DOHH2 (cell line): ENCODE measurements around the gene PEPD.

ENCODE experiments used
- H3F3A ChIP-seq: fragments of 200-600 bp; sonication (generic), shearing (Covaris generic); 2 replicates; pipeline ENCODE4 v1.6.0; 2016; ENCODE audit warnings: antibody characterized with exemption, mild to moderate bottlenecking; ENCODE audit not compliant: control insufficient read depth, insufficient read depth
- H3K27ac ChIP-seq: fragments of 200-600 bp; sonication (generic); 2 replicates; pipeline ENCODE4 v1.5.1; 2014; ENCODE audit warnings: low read depth, mild to moderate bottlenecking, low read length, moderate library complexity
- H3K27me3 ChIP-seq: fragments of 200-600 bp; sonication (generic); 2 replicates; pipeline ENCODE4 v1.6.1; 2014; ENCODE audit warnings: mild to moderate bottlenecking, low read length, mixed read lengths; ENCODE audit not compliant: control insufficient read depth
- H3K36me3 ChIP-seq: fragments of 200-600 bp; sonication (generic); 2 replicates; pipeline ENCODE4 v1.6.1; 2014; ENCODE audit warnings: mild to moderate bottlenecking, low read length, moderate library complexity, mixed read lengths; ENCODE audit not compliant: control insufficient read depth
- H3K4me1 ChIP-seq: fragments of 200-600 bp; sonication (generic); 2 replicates; pipeline ENCODE4 v1.6.1; 2014; ENCODE audit warnings: mild to moderate bottlenecking, low read length, mixed read lengths; ENCODE audit not compliant: control insufficient read depth
- H3K4me2 ChIP-seq: fragments of 200-600 bp; sonication (generic); 2 replicates; pipeline ENCODE4 v1.6.0; 2014; ENCODE audit warnings: mild to moderate bottlenecking, low read length, moderate library complexity
- H3K4me3 ChIP-seq: fragments of 200-600 bp; sonication (generic); 2 replicates; pipeline ENCODE4 v1.5.1; 2014; ENCODE audit warnings: mild to moderate bottlenecking, low read length, mixed read lengths
- H3K79me2 ChIP-seq: fragments of 200-600 bp; sonication (generic); 2 replicates; pipeline ENCODE4 v1.6.1; 2014; ENCODE audit warnings: mild to moderate bottlenecking, low read length, mixed read lengths; ENCODE audit not compliant: control insufficient read depth
- H3K9me2 ChIP-seq: fragments of 200-600 bp; sonication (generic); replicated peaks from 2 replicates; pipeline ENCODE4 v1.6.1; 2014; ENCODE audit warnings: mild to moderate bottlenecking, low read length, mixed read lengths; ENCODE audit not compliant: control insufficient read depth
- H3K9me3 ChIP-seq: fragments of 200-600 bp; sonication (generic); 2 replicates; pipeline ENCODE4 v1.6.1; 2014; ENCODE audit warnings: antibody characterized with exemption, low read length, mixed read lengths; ENCODE audit not compliant: control insufficient read depth, insufficient read depth
- H4K20me1 ChIP-seq: fragments of 200-600 bp; sonication (generic); 2 replicates; pipeline ENCODE4 v1.6.0; 2014; ENCODE audit warnings: low read depth, mild to moderate bottlenecking, antibody characterized with exemption, low read length, moderate library complexity; ENCODE audit not compliant: control insufficient read depth, insufficient read depth
- CTCF ChIP-seq: fragments of 200-600 bp; sonication (generic); IDR thresholded peaks from one replicate; pipeline ENCODE4 v1.5.1; 2014; ENCODE audit warnings: antibody characterized with exemption, mild to moderate bottlenecking, low read depth, low read length; ENCODE audit not compliant: poor library complexity, severe bottlenecking
- EZH2phosphoT487 ChIP-seq: fragments of 200-600 bp; sonication (generic); IDR thresholded peaks from 2 replicates; pipeline ENCODE4 v1.6.1; 2017; ENCODE audit warnings: borderline replicate concordance, mild to moderate bottlenecking, antibody characterized with exemption, low read length, moderate library complexity, mixed read lengths

PEPD gene

DNA sequence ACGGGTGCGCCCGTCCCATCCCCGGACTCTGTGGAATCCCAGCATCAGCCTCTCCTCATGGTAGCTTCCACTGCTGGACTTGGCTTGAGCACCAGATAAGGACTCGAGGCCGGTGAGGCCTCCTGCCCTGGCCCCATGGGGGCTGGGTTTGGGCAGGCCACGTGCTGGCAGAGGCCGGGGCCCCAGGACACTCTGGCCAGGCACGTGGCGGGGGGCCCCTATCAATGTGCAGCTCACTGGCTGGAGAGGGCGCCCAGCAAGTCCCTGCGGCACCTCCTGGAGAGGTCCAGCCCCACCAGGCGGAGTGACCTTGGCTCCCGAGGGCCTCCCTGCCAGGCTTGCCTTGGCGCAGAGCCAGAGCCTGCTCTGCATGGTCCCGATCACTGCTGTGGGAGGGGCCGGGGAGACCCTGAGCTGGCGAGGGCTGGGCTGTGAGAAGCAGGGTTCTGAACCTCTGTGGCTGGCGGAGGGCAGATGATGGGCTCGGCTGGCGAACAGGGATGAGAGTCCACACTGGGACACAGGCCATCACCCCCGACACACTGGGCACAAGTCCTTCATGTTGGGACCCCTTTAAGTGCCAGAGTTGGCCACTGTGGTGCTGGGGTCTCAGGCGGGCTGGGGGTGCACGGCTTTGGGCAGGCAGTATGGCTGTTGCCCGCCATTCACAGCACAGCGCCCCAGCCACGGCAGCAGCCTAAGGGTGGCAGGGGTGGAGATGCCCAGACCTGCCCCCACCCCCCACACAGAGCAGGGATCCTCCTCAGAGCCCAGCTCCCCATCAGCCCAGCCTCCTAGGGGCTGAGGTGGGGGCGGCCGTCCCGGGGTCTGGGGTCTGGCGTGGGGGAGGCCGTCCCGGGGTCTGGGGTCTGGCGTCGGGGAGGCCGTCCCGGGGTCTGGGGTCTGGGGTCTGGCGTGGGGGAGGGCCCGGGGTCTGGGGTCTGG, 129.0 kb downstream of the PEPD start:
- Histone ChIP-seq H3K4me2 (no peak overlapping the region), H3K27ac (no peak overlapping the region), H4K20me1 (no peaks in the 10 kb centered on the region)

DNA sequence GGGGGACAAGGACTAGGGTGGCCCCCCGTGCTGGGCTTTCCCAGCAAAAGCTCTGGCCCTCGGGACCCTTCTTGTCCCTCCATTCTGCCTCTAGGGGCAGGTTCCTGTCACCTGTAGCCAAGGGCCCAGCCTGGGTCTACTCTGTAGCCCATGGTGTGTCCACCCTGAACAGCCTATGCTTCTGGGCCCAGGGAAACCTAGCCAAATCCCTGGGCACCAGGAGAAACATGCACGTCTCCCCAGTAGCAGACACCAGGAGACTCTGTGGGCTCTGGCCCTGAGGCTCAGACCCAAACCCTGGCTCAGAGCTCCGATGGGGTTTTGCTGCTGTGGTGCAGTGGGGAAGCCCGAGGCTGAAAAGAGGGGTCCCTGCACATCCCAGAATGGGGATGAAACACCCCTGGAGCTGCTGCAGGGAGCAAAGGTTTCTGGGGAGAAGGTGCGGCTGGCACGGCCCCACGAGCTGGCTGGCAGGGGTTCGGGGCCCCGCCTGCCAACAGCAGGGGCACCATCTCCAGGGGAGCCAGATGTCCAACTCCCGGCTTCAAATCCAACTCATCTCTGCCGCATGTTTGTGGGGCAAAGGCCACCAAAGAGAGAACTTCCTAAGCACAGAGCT, 129.9 kb downstream of the PEPD start:
- no peaks in the 10 kb centered on the region for H4K20me1 ChIP-seq
- no peaks in the 10 kb centered on the region for H3K9me3 ChIP-seq
- peaks cover 6% of the 10 kb centered on the region; the same call in 1 of the 2 replicates for H3K79me2 ChIP-seq
- no peaks in the 10 kb centered on the region for H3F3A ChIP-seq
- no peak overlapping the region for H3K27ac ChIP-seq
- no peaks in the 10 kb centered on the region for H3K36me3 ChIP-seq
- no peaks in the 10 kb centered on the region for H3K27me3 ChIP-seq
- H3K4me2 ChIP-seq, result no peak overlapping the region
- no peaks in the 10 kb centered on the region for H3K4me1 ChIP-seq
- no peak overlapping the region for H3K4me3 ChIP-seq
- no peak for TF ChIP-seq CTCF
- no peak for TF ChIP-seq EZH2phosphoT487
- no peaks in the 10 kb centered on the region for H3K9me2 ChIP-seq

More for the DNA sequence above, 129.0 kb downstream of the PEPD start:
- no peaks in the 10 kb centered on the region for H3F3A ChIP-seq
- no peaks in the 10 kb centered on the region for H3K36me3 ChIP-seq
- no peaks in the 10 kb centered on the region for H3K9me3 ChIP-seq
- H3K27me3 ChIP-seq, result no peaks in the 10 kb centered on the region
- TF ChIP-seq CTCF, result no peak
- TF ChIP-seq EZH2phosphoT487, result no peak
- no peaks in the 10 kb centered on the region for H3K9me2 ChIP-seq
- H3K4me3 ChIP-seq, result no peak overlapping the region
- no peaks in the 10 kb centered on the region for H3K79me2 ChIP-seq
- no peaks in the 10 kb centered on the region for H3K4me1 ChIP-seq

DNA sequence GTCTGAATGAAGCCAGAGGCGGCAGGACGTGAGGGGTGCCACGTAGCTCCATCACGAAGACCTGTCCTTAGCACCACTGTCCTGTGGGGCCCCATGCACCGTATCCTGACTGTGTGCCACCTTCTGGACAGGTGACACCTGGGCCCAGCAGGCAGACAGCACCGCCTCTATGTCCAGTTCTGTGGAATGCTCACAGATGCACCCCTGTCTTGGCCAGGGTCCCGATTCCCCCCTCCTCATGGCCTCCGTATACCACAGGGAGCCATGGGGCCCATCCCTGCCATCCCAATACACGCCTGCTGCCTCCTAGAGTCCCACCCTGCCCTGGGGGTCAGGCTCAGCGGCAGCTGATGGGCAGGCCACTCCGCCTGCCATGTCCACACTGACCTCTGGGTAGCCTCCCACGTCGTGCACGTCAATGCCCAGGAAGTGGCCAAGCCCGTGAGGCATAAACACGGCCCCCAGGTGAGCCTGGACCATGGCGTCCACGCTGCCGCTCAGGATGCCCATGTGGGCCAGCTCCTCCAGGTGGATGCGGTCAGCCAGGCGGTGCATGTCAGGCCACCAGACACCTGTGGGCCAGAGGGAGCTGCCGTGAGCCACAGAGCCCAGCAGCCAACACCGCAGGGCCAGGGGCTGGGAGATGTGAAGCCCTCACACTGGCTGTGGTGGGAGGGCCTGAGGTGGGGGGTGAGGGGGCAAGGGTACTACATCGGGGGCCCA, 130.5 kb downstream of the PEPD start:
- H3K79me2 ChIP-seq, result peaks cover 11% of the 10 kb centered on the region
- no peak overlapping the region for H3K4me3 ChIP-seq
- no peaks in the 10 kb centered on the region for H4K20me1 ChIP-seq
- H3K9me2 ChIP-seq, result no peaks in the 10 kb centered on the region
- no peaks in the 10 kb centered on the region for H3K4me1 ChIP-seq
- TF ChIP-seq EZH2phosphoT487, result no peak
- TF ChIP-seq CTCF, result no peak
- H3F3A ChIP-seq, result no peaks in the 10 kb centered on the region
- no peaks in the 10 kb centered on the region for H3K9me3 ChIP-seq
- H3K36me3 ChIP-seq, result peaks cover under 1% of the 10 kb centered on the region; the same call in 1 of the 2 replicates
- no peak overlapping the region for H3K4me2 ChIP-seq
- H3K27ac ChIP-seq, result no peak overlapping the region
- H3K27me3 ChIP-seq, result no peaks in the 10 kb centered on the region
